ENCODE data around the gene KLF6.

DNA sequence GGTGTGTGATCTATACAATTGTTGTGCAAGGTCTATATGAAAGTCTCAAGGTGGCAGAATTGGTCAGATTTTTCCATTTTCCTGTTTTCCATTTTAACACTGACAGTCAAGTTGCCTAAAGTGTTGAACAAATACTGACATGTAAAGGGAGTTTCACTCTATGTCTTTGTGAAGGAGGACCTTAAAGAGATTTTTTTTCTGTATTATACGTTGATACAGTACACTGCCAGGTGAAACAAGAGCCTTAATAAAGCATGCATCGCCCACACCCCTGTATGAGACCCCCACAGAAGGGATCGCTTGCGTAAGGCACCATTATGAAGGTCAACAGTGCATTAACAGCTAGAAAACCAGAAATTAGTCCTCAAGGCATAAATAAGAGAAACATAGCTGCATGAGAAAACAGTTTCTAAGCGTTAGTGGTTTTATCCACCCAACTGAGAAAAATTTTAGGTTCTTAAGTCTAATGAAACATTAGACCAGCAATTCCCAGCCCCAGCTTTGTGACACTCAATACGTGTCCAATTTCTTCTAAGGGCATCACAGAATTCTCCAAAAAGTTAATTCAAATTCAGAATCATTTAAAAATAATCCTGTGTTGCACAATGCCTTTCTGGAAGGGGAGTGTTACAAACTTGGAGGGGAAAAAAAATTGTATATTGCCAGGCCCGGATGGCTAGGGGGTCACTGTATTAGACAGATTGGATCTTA lies 6.9 kb downstream of the KLF6 start:
- TF ChIP-seq EZH2phosphoT487 (IDR thresholded peaks at IDR 0.05; ENCODE audit: borderline replicate concordance, low read depth, low read length): no peak
- TF ChIP-seq, protein P1, sequence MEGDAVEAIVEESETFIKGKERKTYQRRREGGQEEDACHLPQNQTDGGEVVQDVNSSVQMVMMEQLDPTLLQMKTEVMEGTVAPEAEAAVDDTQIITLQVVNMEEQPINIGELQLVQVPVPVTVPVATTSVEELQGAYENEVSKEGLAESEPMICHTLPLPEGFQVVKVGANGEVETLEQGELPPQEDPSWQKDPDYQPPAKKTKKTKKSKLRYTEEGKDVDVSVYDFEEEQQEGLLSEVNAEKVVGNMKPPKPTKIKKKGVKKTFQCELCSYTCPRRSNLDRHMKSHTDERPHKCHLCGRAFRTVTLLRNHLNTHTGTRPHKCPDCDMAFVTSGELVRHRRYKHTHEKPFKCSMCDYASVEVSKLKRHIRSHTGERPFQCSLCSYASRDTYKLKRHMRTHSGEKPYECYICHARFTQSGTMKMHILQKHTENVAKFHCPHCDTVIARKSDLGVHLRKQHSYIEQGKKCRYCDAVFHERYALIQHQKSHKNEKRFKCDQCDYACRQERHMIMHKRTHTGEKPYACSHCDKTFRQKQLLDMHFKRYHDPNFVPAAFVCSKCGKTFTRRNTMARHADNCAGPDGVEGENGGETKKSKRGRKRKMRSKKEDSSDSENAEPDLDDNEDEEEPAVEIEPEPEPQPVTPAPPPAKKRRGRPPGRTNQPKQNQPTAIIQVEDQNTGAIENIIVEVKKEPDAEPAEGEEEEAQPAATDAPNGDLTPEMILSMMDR (conservative IDR thresholded peaks at IDR 0.05; ENCODE audit: low read length): no peak
